Smooth muscle cell of trachea (primary cell): ENCODE results near the gene CKAP5. TPM values are rescaled to one million over a fixed set of nuclear protein-coding genes. Genes with fewer than 3 reads are reported as not detected.

Source experiments
- total RNA-seq: library from RNA; depleted of rRNA; stranded (reverse); fragments of >200 nt; gene quantifications from 2 replicates; pipeline ENCODE4 v1.2.1, GENCODE V29; 2014

Gene CKAP5
- total RNA-seq, result 61.2 and 108 TPM in 2 replicates

DNA sequence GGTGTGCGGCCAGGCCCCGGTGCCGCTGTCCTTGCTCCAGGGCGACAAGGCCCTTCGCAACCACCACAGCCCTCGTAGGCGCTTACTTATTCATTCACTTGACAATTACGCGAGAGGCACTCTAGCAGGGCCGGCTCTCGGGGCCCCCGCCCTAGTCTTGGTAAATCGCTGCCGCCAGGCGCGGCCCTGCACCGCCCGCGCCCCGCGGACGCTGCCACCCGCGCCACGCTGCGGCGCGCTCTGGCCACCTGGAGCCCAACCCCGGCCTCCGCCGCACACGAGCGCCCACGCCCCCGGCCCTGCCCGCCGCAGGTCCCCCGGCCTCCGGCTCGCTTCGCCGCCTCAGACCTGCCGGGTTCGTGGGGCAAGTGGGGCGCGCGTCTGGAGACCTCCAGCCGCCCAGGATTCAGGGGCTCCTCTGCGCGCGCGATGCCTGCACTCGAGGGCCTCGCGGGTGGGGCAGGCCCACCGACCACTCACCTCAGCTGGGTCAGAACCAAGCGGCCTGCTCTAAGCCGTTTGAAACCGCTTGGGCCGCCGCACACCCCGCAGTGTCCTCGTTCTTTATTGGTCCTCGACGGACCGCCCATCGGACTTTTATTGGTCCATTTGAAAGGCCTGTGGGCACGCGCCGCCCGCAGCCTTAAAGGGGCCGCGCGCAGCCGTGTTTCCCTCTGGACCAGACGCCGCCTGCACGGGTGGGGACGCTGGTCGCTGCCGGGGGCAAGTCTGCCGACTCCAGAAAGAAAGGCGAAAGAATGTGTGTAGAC, at the start of gene CKAP5:
TSS of gene CKAP5 (minus strand) at position 541 of the 770 bp plus-strand sequence. CDS start 25,049 bp downstream, outside the sequence.

DNA sequence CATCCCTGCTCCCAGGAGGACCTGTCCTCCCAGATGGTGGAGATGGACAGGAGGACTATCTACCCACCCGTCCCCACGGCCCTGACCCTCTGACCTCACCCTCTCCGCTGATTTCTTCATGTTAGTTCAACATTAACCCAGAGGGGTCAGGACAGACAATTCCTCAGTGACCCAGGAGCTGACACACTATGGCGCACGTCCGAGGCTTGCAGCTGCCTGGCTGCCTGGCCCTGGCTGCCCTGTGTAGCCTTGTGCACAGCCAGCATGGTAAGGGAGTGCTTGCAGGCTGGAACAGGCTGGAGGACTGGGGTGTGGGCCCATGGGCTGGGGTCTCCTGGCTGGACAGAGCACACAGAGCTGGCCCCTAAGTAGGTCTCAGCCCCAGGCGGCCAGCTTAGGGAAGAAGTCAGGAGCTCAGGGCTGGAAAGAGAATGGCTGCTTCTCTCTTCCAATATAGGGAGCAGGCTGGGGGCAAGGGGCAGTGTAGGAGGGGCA, 127.0 kb downstream of the CKAP5 start, which contains the start of gene F2:
TSS of gene F2 (plus strand) at position 166 of the 495 bp plus-strand sequence. CDS start at position 189, 23 bp downstream.

DNA sequence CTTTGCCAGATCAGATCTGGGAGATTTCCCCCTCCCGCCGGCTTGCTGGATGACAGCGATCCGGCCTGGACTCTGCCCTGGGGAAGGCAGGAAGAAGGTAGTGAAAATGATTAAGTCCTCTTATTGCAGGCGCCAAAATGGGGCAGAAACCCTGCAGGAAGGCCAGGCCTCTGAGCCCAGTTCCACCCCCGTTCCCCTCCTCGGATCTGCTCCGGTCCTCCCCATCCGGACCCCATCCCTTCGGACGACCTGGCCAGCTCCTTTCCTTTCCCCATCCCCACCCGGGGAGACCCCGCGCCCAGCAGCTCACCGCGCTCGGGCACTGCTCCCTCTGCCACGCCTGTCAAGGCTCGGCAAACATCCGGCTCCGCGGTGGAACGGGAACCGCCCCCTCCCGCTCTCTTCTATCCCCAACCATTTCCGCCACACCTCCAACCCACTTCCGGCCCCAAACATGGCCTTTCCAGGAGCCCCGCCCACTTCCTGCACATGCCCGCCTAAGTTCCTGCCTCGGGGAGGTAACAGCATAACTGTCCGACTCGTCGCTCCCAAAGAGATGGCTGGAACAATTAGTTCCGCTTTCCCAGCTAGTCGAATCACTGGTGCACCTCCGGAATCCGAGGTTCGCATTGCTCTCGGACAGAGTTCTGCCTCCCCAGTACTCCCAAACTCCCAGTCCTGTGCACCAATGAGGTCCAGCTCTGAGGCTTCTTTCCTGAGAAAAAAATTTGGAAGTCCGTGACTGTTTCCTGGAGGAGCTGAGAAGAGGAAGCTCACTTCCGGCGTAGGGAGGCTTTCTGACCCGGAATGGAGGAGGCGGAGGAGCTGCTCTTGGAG, 145.6 kb downstream of the CKAP5 start, which contains the start of the genes ARHGAP1 and ZNF408:
TSS of gene ARHGAP1 (minus strand) at position 379 of the 837 bp plus-strand sequence. CDS start 4,512 bp downstream, outside the sequence.
TSS of gene ZNF408 (plus strand) at position 791 of the 837 bp plus-strand sequence. CDS start at position 808, 17 bp downstream.

Other genes starting within 250 kb of the CKAP5 start
- 4.4 and 5.1 TPM in 2 replicates for gene HARBI1, start 229.1 kb downstream of the CKAP5 start, total RNA-seq
- gene ATG13, start 228.7 kb downstream of the CKAP5 start, total RNA-seq, result 66.3 and 88.5 TPM in 2 replicates
- 53.8 and 93.9 TPM in 2 replicates for gene ARHGAP1, start 145.7 kb downstream of the CKAP5 start, total RNA-seq
- gene ZNF408, start 145.2 kb downstream of the CKAP5 start, total RNA-seq, result 10.5 and 17.4 TPM in 2 replicates
- gene F2, start 127.1 kb downstream of the CKAP5 start, total RNA-seq, result 0.17 TPM in 1 of 2 replicates, not detected in the other
- gene LRP4, start 72.3 kb upstream of the CKAP5 start, total RNA-seq, result 0.99 and 1.0 TPM in 2 replicates
- 25.6 and 27.8 TPM in 2 replicates for gene CSTPP1, start 90.5 kb upstream of the CKAP5 start, total RNA-seq